OCI-M2 (cell line): ENCODE data around the gene ACSS2.

Experiments
- DNase-seq: peaks from one replicate; lab custom pipeline; 2025; ENCODE audit not compliant: unreplicated experiment; lab: John Stamatoyannopoulos, UW

ACSS2 gene

GRCh38 chr20:34915131-34915530 is 38.7 kb downstream of the ACSS2 start:
- no peak for DNase-seq

- no peak for DNase-seq
These were observed 39.5 kb downstream of the ACSS2 start for GRCh38 chr20:34915749-34916455.

- DNase-seq = no peak
These were observed 40.5 kb downstream of the ACSS2 start for GRCh38 chr20:34916774-34917354.

- no peak for DNase-seq
These were observed 43.6 kb downstream of the ACSS2 start for GRCh38 chr20:34920055-34920454.

- no peak for DNase-seq
These were observed 45.0 kb downstream of the ACSS2 start for GRCh38 chr20:34921436-34921835.

- DNase-seq = no peak
These were observed 46.4 kb downstream of the ACSS2 start for GRCh38 chr20:34922654-34923381.

GRCh38 chr20:34923414-34923813 is 47.0 kb downstream of the ACSS2 start:
- no peak for DNase-seq

- no peak for DNase-seq
These were observed 48.9 kb downstream of the ACSS2 start for GRCh38 chr20:34925341-34925740.

- DNase-seq = no peak
These were observed 49.6 kb downstream of the ACSS2 start for GRCh38 chr20:34925981-34926380.

GRCh38 chr20:34926581-34926980 is 50.2 kb downstream of the ACSS2 start:
- DNase-seq = no peak

- DNase-seq = no peak
These were observed 51.3 kb downstream of the ACSS2 start for GRCh38 chr20:34927736-34928135.

GRCh38 chr20:34928411-34928810 is 52.0 kb downstream of the ACSS2 start:
- DNase-seq = no peak

- DNase-seq = no peak
These were observed 55.4 kb downstream of the ACSS2 start for GRCh38 chr20:34931771-34932170.

GRCh38 chr20:34938466-34939163 is 62.2 kb downstream of the ACSS2 start:
- DNase-seq = no peak

- DNase-seq = no peak
These were observed 63.7 kb downstream of the ACSS2 start for GRCh38 chr20:34940081-34940481.

GRCh38 chr20:34941226-34941625 is 64.8 kb downstream of the ACSS2 start:
- no peak for DNase-seq

- no peak for DNase-seq
These were observed 65.9 kb downstream of the ACSS2 start for GRCh38 chr20:34942301-34942700.

- DNase-seq = no peak
These were observed 67.6 kb downstream of the ACSS2 start for GRCh38 chr20:34943808-34944567.

GRCh38 chr20:34945315-34946077 is 69.1 kb downstream of the ACSS2 start:
- no peak for DNase-seq

GRCh38 chr20:34946661-34947060 is 70.2 kb downstream of the ACSS2 start:
- DNase-seq = no peak
